GM12878 (cell line): ENCODE results near the gene RPL12. TPM values are rescaled to one million over a fixed set of nuclear protein-coding genes. Genes with fewer than 3 reads are reported as not detected.

Experiments used
- ATAC-seq: fragments of 200-7000 bp; cut with Tn5 transposase; 3 replicates; pipeline ENCODE4 v1.9.1; 2020; ENCODE audit warnings: mild to moderate bottlenecking, moderate library complexity
- BruUV-seq: library from RNA; stranded (reverse); fragments of 400-500 nt; replicated peaks from 2 replicates; lab custom pipeline; 2021; lab: Mats Ljungman, UMichigan
- CTCF ChIA-PET: fragments of 300-600 bp; sonication (Branson Sonifier 250); formaldehyde crosslinking; extraction: SDS; loops from one replicate; lab custom pipeline; 2021; ENCODE audit warnings: inconsistent platforms; lab: Yijun Ruan, JAX
- POLR2A ChIA-PET: fragments of 350-600 bp; formaldehyde crosslinking; extraction: SDS; loops from one replicate; lab custom pipeline; 2021; ENCODE audit warnings: inconsistent platforms; lab: Charles Lee
- RAD21 ChIA-PET: fragments of 300-600 bp; sonication (Branson Sonifier 250); formaldehyde crosslinking; loops from one replicate; lab custom pipeline; 2023; ENCODE audit warnings: antibody characterized with exemption; ENCODE audit not compliant: unreplicated experiment; lab: Charles Lee
- SMC1A ChIA-PET: fragments of 300-600 bp; sonication (Branson Sonifier 250); formaldehyde crosslinking; loops from one replicate; lab custom pipeline; 2023; ENCODE audit not compliant: unreplicated experiment, uncharacterized antibody; lab: Charles Lee
- DNase-seq: peaks from one replicate; pipeline ENCODE4 v3.0.0-alpha.2; 2011; ENCODE audit warnings: low read depth, low spot score
- FAIRE-seq: peaks from 3 replicates; lab custom pipeline; 2011; peaks lifted over from hg19 to GRCh38; lab: Jason Lieb, UNC
- H2AFZ ChIP-seq: 2 replicates; pipeline ENCODE4 v1.6.0; 2011; ENCODE audit warnings: low read depth, low read length, control low read depth; ENCODE audit not compliant: control insufficient read depth
- H3K27ac ChIP-seq: 2 replicates; pipeline ENCODE4 v1.5.1; 2011; ENCODE audit warnings: control low read depth; ENCODE audit not compliant: control insufficient read depth, insufficient read depth
- H3K27me3 ChIP-seq, 2 experiments: replicated peaks in 1 of 2; 2 replicates each; pipeline versions ENCODE4 v1.6.0 to v1.6.1; 2011; ENCODE audit warnings: low read length in 1 of 2; ENCODE audit not compliant: control insufficient read depth in 2 of 2, insufficient read depth in 2 of 2
- H3K36me3 ChIP-seq, 2 experiments: 2 replicates each; pipeline ENCODE4 v1.5.1; 2011; ENCODE audit warnings: low read length in 1 of 2; ENCODE audit not compliant: control insufficient read depth in 2 of 2, insufficient read depth in 2 of 2
- H3K4me1 ChIP-seq: 2 replicates; pipeline ENCODE4 v1.6.1; 2011; ENCODE audit warnings: mild to moderate bottlenecking, low read length, moderate library complexity, mixed read lengths; ENCODE audit not compliant: control insufficient read depth, insufficient read depth
- H3K4me2 ChIP-seq: 2 replicates; pipeline ENCODE4 v1.6.0; 2011; ENCODE audit warnings: control low read depth; ENCODE audit not compliant: control insufficient read depth, insufficient read depth
- H3K4me3 ChIP-seq: fragments of 200-600 bp; sonication (generic); 2 replicates; pipeline ENCODE4 v1.5.1; 2016
- H3K79me2 ChIP-seq: 2 replicates; pipeline ENCODE4 v1.6.0; 2011; ENCODE audit warnings: low read length; ENCODE audit not compliant: control insufficient read depth, insufficient read depth
- H3K9ac ChIP-seq: 2 replicates; pipeline ENCODE4 v1.8.0; 2011; ENCODE audit warnings: low read length, control low read depth, mixed read lengths; ENCODE audit not compliant: control insufficient read depth, insufficient read depth
- H3K9me3 ChIP-seq: replicated peaks from 3 replicates; pipeline ENCODE4 v1.5.1; 2011; ENCODE audit warnings: mild to moderate bottlenecking, low read length; ENCODE audit not compliant: control insufficient read depth, insufficient read depth
- H4K20me1 ChIP-seq: 2 replicates; pipeline ENCODE4 v1.6.0; 2011; ENCODE audit not compliant: control insufficient read depth, insufficient read depth
- WGBS: methylation state at CpG from one replicate; pipeline ENCODE4 v1.1.6; 2016; ENCODE audit warnings: low lambda C conversion rate; ENCODE audit not compliant: insufficient replicate concordance, insufficient coverage; ENCODE audit errors: missing lambda C conversion rate; 5-methylcytosine and 5-hydroxymethylcytosine counted together
- in situ Hi-C: fragments of 300-500 bp; cut with MboI; formaldehyde crosslinking; loops from 9 replicates; pipeline ENCODE4 v1.14.3; 2018; ENCODE audit warnings: mixed read lengths
- intact Hi-C: fragments of 100-400 bp; cut with micrococcal nuclease; formaldehyde crosslinking; loops from one replicate; pipeline ENCODE4 v1.14.2; 2022; ENCODE audit not compliant: unreplicated experiment
- polyA plus RNA-seq, 11 experiments: library from polyadenylated mRNA; depleted of rRNA in 4 of 11; unstranded in 6 of 11; stranded (reverse) in 5 of 11; fragments of >200 nt; fragmentation: Nextera tagmentation in 4 of 11; fragmentation: Illumina TruSeq in 1 of 11; extraction: Ambion mirVana in 4 of 11; extraction: Trizol in 1 of 11; gene quantifications; 1 replicate in 1 of 11; 2 replicates in 10 of 11; pipeline versions ENCODE4 v1.2.1 to v1.2.3, GENCODE V29; 2011 to 2016; ENCODE audit warnings: inconsistent platforms in 2 of 11, missing spikeins in 2 of 11, low read depth in 1 of 11
- total RNA-seq, 4 experiments: library from RNA; depleted of rRNA in 3 of 4; stranded (reverse); fragments of >200 nt in 3 of 4; fragmentation: Illumina TruSeq in 1 of 4; extraction: Trizol in 1 of 4; gene quantifications; 2 replicates each; pipeline versions ENCODE4 v1.2.1 to v1.2.3, GENCODE V29; 2013 to 2021
- TF ChIP-seq, protein P1 (sequence below): IDR thresholded peaks from 2 replicates; pipeline ENCODE4 v1.6.1; 2012; ENCODE audit warnings: improper control_type of control experiment, low read depth, low read length; ENCODE audit not compliant: insufficient replicate concordance
- TF ChIP-seq, protein P2 (sequence below), 3 experiments: IDR thresholded peaks in 2 of 3; conservative IDR thresholded peaks in 1 of 3; 2 replicates each; pipeline ENCODE4 v1.5.1; 2011; ENCODE audit warnings: low read depth in 3 of 3, low read length in 3 of 3, mild to moderate bottlenecking in 3 of 3, control low read depth in 2 of 3, moderate library complexity in 2 of 3, inconsistent platforms in 1 of 3, mixed read lengths in 1 of 3; ENCODE audit not compliant: control insufficient read depth in 2 of 3, insufficient read depth in 1 of 3; ENCODE audit errors: extremely low read depth in 1 of 3

RPL12 gene
- total and polyA plus RNA-seq, 10 of the 15 experiments (the other 5 are each of a cell fraction or from before 2014, with no cell fraction given) = 961 to 5,544 (median 2,858) TPM

DNA sequence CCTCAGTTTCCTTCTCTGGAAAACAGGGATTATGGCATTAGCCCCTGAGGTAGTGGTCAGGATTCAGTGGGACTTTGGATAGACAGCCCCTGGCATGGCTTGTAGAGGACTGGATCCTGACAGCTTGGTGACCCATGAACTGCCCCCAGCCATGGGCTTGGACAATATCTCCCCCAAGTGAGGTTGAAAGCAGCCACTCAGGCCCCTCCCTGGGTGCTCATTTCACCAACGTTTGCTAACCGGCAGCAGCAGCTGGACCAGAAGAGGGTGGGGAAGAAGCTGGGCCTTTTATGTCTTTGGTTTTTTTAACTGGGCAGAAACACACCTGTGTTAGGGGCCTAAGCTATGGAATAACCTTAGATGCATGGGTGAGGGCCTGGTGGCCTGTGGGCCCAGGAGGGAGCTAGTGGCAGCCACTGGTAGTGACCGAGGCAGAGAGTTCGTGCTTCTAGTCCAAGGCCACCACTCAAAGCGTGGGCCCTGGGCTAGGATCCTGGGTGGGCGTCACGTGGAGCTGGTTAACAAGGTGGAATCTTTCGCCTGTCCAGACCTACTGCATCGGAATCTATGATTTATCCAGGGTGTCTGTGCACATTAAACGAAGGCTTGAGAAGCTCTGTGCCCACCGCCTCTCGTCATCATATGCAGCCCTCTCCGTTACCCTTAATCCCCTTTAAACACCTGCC, 52.3 kb downstream of the RPL12 start:
- Histone ChIP-seq H3K9me3 (no peaks in the 10 kb centered on the region), H3K27me3 (no peaks in the 10 kb centered on the region), H4K20me1 (no peaks in the 10 kb centered on the region), H3K4me3 (peak overlapping the region; percentile 89; the same call in 1 of the 2 replicates), H2AFZ (no peak overlapping the region), H3K9ac (no peak overlapping the region), H3K4me2 (peak overlapping the region; percentile 93), H3K4me1 (peaks cover 9% of the 10 kb centered on the region), H3K79me2 (peaks cover 9% of the 10 kb centered on the region), H3K36me3 (no peaks in the 10 kb centered on the region; a peak in 2 of 4 replicates), H3K27ac (no peak overlapping the region)
- ATAC-seq (no peak), FAIRE-seq (no peak), DNase-seq (no peak)
- ChIA-PET SMC1A (interaction anchor here (1.2 to 1.7 kb wide), 4 partner anchors 87 to 457 kb away, joined by 3 to 6 read pairs (median 4); no protein-coding TSS in a partner anchor), POLR2A (interaction anchor here (0.6 kb wide), 1 partner anchor 92 kb away, joined by 3 read pairs; no protein-coding TSS in a partner anchor), CTCF (interaction anchor here (0.8 to 3.6 kb wide), 8 partner anchors 11 to 186 kb away, joined by 3 to 25 read pairs (median 5); partner anchors contain the start of genes LRSAM1 and RPL12), RAD21 (interaction anchor here (1.2 to 1.3 kb wide), 2 partner anchors 53 to 184 kb away, joined by 3 to 4 read pairs; partner anchors contain the start of genes LRSAM1 and RPL12)
- in situ Hi-C loops (loop anchor here (5.0 kb wide), 1 partner anchor 182 kb away; no protein-coding TSS in a partner anchor), intact Hi-C loops (loop anchor here (5.0 kb wide), 2 partner anchors 87 to 457 kb away; no protein-coding TSS in a partner anchor)
- WGBS = 94% methylated on average over 13 of the region's 13 CpGs
- TSS peak; percentile 57 for BruUV-seq
- TF ChIP-seq, protein P1, sequence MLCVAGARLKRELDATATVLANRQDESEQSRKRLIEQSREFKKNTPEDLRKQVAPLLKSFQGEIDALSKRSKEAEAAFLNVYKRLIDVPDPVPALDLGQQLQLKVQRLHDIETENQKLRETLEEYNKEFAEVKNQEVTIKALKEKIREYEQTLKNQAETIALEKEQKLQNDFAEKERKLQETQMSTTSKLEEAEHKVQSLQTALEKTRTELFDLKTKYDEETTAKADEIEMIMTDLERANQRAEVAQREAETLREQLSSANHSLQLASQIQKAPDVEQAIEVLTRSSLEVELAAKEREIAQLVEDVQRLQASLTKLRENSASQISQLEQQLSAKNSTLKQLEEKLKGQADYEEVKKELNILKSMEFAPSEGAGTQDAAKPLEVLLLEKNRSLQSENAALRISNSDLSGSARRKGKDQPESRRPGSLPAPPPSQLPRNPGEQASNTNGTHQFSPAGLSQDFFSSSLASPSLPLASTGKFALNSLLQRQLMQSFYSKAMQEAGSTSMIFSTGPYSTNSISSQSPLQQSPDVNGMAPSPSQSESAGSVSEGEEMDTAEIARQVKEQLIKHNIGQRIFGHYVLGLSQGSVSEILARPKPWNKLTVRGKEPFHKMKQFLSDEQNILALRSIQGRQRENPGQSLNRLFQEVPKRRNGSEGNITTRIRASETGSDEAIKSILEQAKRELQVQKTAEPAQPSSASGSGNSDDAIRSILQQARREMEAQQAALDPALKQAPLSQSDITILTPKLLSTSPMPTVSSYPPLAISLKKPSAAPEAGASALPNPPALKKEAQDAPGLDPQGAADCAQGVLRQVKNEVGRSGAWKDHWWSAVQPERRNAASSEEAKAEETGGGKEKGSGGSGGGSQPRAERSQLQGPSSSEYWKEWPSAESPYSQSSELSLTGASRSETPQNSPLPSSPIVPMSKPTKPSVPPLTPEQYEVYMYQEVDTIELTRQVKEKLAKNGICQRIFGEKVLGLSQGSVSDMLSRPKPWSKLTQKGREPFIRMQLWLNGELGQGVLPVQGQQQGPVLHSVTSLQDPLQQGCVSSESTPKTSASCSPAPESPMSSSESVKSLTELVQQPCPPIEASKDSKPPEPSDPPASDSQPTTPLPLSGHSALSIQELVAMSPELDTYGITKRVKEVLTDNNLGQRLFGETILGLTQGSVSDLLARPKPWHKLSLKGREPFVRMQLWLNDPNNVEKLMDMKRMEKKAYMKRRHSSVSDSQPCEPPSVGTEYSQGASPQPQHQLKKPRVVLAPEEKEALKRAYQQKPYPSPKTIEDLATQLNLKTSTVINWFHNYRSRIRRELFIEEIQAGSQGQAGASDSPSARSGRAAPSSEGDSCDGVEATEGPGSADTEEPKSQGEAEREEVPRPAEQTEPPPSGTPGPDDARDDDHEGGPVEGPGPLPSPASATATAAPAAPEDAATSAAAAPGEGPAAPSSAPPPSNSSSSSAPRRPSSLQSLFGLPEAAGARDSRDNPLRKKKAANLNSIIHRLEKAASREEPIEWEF = no peak
- TF ChIP-seq, protein P2, sequence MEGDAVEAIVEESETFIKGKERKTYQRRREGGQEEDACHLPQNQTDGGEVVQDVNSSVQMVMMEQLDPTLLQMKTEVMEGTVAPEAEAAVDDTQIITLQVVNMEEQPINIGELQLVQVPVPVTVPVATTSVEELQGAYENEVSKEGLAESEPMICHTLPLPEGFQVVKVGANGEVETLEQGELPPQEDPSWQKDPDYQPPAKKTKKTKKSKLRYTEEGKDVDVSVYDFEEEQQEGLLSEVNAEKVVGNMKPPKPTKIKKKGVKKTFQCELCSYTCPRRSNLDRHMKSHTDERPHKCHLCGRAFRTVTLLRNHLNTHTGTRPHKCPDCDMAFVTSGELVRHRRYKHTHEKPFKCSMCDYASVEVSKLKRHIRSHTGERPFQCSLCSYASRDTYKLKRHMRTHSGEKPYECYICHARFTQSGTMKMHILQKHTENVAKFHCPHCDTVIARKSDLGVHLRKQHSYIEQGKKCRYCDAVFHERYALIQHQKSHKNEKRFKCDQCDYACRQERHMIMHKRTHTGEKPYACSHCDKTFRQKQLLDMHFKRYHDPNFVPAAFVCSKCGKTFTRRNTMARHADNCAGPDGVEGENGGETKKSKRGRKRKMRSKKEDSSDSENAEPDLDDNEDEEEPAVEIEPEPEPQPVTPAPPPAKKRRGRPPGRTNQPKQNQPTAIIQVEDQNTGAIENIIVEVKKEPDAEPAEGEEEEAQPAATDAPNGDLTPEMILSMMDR (IDR thresholded peaks at IDR 0.05 in 2 of 3, conservative IDR thresholded peaks at IDR 0.05 in 1 of 3; ENCODE audit: control insufficient read depth in 2 of 3, extremely low read depth in 1 of 3, insufficient read depth in 1 of 3, low read depth in 3 of 3, low read length in 3 of 3) = peak in 1 of 3 experiments; percentile 4; a peak in 1 of 6 replicates
